CD4-positive, alpha-beta T cell (primary cell): ENCODE data around the gene ARHGAP18. TPM values are rescaled to one million over a fixed set of nuclear protein-coding genes. Genes with fewer than 3 reads are reported as not detected.

Experiments used
- ATAC-seq: fragments of 200-7000 bp; cut with Tn5 transposase; one replicate; pipeline ENCODE4 v1.10.0; 2022; ENCODE audit warnings: mild to moderate bottlenecking; ENCODE audit not compliant: poor library complexity
- CTCF ChIA-PET: fragments of 350-600 bp; sonication (Branson Sonifier 250); formaldehyde crosslinking; loops from one replicate; lab custom pipeline; 2021; ENCODE audit warnings: antibody characterized with exemption, inconsistent platforms; lab: Charles Lee
- POLR2A ChIA-PET: fragments of 350-600 bp; sonication (Branson Sonifier 250); formaldehyde crosslinking; loops from one replicate; lab custom pipeline; 2021; ENCODE audit warnings: antibody characterized with exemption, inconsistent platforms; lab: Charles Lee
- DNase-seq, 14 experiments: peaks; one replicate each; pipeline ENCODE4 v3.0.0-alpha.2; 2013 to 2020; ENCODE audit warnings: mixed read lengths in 2 of 14
- H3K27ac ChIP-seq, 2 donors: one replicate each; pipeline versions ENCODE4 v1.5.1 to v1.7.0; 2013; ENCODE audit warnings: low read length in 2 of 2, low read depth in 1 of 2, mild to moderate bottlenecking in 1 of 2
- H3K27me3 ChIP-seq, 2 experiments: 1 replicate in 1 of 2; 2 replicates in 1 of 2; pipeline versions ENCODE4 v1.6.1 to v1.7.0; 2013; ENCODE audit warnings: low read length in 2 of 2, control low read depth in 1 of 2, mild to moderate bottlenecking in 1 of 2, moderate library complexity in 1 of 2; ENCODE audit not compliant: insufficient read depth in 2 of 2, control insufficient read depth in 1 of 2
- H3K36me3 ChIP-seq: one replicate; pipeline ENCODE4 v1.6.1; 2013; ENCODE audit warnings: low read length, control low read depth; ENCODE audit not compliant: insufficient read depth
- H3K4me1 ChIP-seq: one replicate; pipeline ENCODE4 v1.6.1; 2013; ENCODE audit warnings: low read length, control low read depth; ENCODE audit not compliant: insufficient read depth
- H3K4me3 ChIP-seq: one replicate; pipeline ENCODE4 v1.5.1; 2013; ENCODE audit warnings: mild to moderate bottlenecking, low read length, moderate library complexity
- H3K9me3 ChIP-seq, 2 experiments: 1 replicate in 1 of 2; 2 replicates in 1 of 2; pipeline versions ENCODE4 v1.6.1 to v1.7.0; 2013; ENCODE audit warnings: low read length in 2 of 2, mild to moderate bottlenecking in 2 of 2, control low read depth in 1 of 2, moderate library complexity in 1 of 2; ENCODE audit not compliant: control insufficient read depth in 1 of 2, insufficient read depth in 1 of 2
- H3K27ac Mint-ChIP-seq: one replicate; pipeline ENCODE4 v1.8.0; 2020; ENCODE audit warnings: mixed read lengths
- H3K27me3 Mint-ChIP-seq: one replicate; pipeline ENCODE4 v1.8.0; 2021; ENCODE audit warnings: mixed read lengths
- H3K36me3 Mint-ChIP-seq: one replicate; pipeline ENCODE4 v1.8.0; 2021; ENCODE audit warnings: low read depth, mixed read lengths
- H3K4me1 Mint-ChIP-seq: one replicate; pipeline ENCODE4 v1.8.0; 2021; ENCODE audit warnings: low read depth, mixed read lengths
- H3K4me3 Mint-ChIP-seq: one replicate; pipeline ENCODE4 v1.8.0; 2020; ENCODE audit warnings: mild to moderate bottlenecking, mixed read lengths
- H3K9me3 Mint-ChIP-seq: one replicate; pipeline ENCODE4 v1.8.0; 2020; ENCODE audit warnings: mixed read lengths
- intact Hi-C, 2 experiments: fragments of 100-400 bp; cut with DNase I in 1 of 2; cut with micrococcal nuclease in 1 of 2; formaldehyde crosslinking; loops; one replicate each; pipeline versions ENCODE4 v1.15.1 to v1.9.0; 2023 to 2025; cut with DNase I, micrococcal nuclease
- total RNA-seq, 174 experiments: library from RNA in 2 of 174; stranded (reverse) in 2 of 174; gene quantifications; one replicate each; pipeline ENCODE4 v1.2.3 and lab custom pipeline; 2021 to 2026
- TF ChIP-seq, protein P1 (sequence below): fragments of 200-600 bp; IDR thresholded peaks from one replicate; pipeline ENCODE4 v1.8.0; 2022; ENCODE audit warnings: antibody characterized with exemption, mild to moderate bottlenecking

The ARHGAP18 gene
- total RNA-seq, 2 experiments from 2014 or later, result 0.71 to 1.3 TPM

GRCh38 chr6:129552413-129552812, 157.6 kb downstream of the ARHGAP18 start:
- Histone ChIP-seq H3K27ac (no peak overlapping the region), H3K4me3 (no peak overlapping the region), H3K9me3 (no peaks in the 10 kb centered on the region), H3K27me3 (no peaks in the 10 kb centered on the region), H3K36me3 (no peaks in the 10 kb centered on the region), H3K4me1 (no peaks in the 10 kb centered on the region)
- H3K4me1 Mint-ChIP-seq, result no peaks in the 10 kb centered on the region
- TF ChIP-seq, protein P1, sequence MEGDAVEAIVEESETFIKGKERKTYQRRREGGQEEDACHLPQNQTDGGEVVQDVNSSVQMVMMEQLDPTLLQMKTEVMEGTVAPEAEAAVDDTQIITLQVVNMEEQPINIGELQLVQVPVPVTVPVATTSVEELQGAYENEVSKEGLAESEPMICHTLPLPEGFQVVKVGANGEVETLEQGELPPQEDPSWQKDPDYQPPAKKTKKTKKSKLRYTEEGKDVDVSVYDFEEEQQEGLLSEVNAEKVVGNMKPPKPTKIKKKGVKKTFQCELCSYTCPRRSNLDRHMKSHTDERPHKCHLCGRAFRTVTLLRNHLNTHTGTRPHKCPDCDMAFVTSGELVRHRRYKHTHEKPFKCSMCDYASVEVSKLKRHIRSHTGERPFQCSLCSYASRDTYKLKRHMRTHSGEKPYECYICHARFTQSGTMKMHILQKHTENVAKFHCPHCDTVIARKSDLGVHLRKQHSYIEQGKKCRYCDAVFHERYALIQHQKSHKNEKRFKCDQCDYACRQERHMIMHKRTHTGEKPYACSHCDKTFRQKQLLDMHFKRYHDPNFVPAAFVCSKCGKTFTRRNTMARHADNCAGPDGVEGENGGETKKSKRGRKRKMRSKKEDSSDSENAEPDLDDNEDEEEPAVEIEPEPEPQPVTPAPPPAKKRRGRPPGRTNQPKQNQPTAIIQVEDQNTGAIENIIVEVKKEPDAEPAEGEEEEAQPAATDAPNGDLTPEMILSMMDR, result no peak
- H3K27ac Mint-ChIP-seq, result no peak overlapping the region
- ChIA-PET CTCF (no interaction called here), POLR2A (no interaction called here)
- H3K9me3 Mint-ChIP-seq, result no peaks in the 10 kb centered on the region
- DNase-seq (no peak), ATAC-seq (no peak)
- H3K27me3 Mint-ChIP-seq, result no peaks in the 10 kb centered on the region
- H3K36me3 Mint-ChIP-seq, result no peaks in the 10 kb centered on the region
- intact Hi-C loops, result no loop called here
- H3K4me3 Mint-ChIP-seq, result no peak overlapping the region

DNA sequence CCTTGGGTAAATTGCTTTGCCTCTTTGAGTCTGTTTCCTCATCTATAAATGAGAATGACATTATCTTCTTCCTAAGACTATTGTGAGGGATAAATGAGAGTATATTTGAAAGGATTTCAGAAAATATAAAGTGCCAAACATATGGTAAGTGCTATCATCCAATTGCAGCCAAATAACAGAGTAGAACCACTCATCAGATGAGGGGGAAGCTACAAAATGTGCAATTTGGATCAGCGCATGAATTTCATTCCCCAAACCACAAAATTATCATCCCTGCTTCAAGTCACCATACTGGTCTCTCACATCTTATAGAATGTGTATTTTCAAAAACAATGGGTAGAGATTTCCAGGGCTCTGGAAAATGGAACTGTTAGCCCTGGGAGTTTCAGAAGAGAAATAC, 158.5 kb downstream of the ARHGAP18 start:
- no peaks in the 10 kb centered on the region for H3K9me3 Mint-ChIP-seq
- no peaks in the 10 kb centered on the region for H3K27me3 Mint-ChIP-seq
- ChIA-PET CTCF (no interaction called here), POLR2A (no interaction called here)
- DNase-seq (no peak), ATAC-seq (no peak)
- TF ChIP-seq, protein P1, result no peak
- Histone ChIP-seq H3K27me3 (no peaks in the 10 kb centered on the region), H3K27ac (no peak overlapping the region), H3K9me3 (no peaks in the 10 kb centered on the region), H3K36me3 (no peaks in the 10 kb centered on the region), H3K4me1 (no peaks in the 10 kb centered on the region), H3K4me3 (no peak overlapping the region)
- no peak overlapping the region for H3K27ac Mint-ChIP-seq
- H3K4me3 Mint-ChIP-seq, result no peak overlapping the region
- intact Hi-C loops, result no loop called here
- no peaks in the 10 kb centered on the region for H3K4me1 Mint-ChIP-seq
- H3K36me3 Mint-ChIP-seq, result no peaks in the 10 kb centered on the region

DNA sequence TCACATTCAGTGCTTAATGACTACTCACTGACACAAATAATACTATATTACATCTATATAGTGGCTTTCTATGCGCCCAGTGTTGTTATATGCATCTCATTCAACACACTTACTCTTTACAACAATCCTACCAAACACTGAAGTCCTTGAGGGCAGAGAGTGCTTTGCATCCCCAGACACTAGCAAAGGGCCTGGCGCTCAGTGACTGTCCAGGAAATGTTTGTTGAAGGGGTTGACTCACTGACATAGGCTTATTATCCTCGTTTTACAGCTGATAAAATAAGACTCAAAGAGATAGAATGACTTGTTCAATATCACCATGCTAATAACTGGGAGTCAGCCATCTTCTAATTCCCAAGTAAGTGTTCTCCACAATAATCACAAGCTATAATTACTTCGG, 163.3 kb downstream of the ARHGAP18 start:
- H3K4me3 Mint-ChIP-seq, result no peak overlapping the region
- DNase-seq (no peak), ATAC-seq (no peak)
- intact Hi-C loops, result no loop called here
- CTCF ChIA-PET, result no interaction called here
- Histone ChIP-seq H3K4me3 (no peak overlapping the region), H3K27me3 (no peaks in the 10 kb centered on the region), H3K36me3 (no peaks in the 10 kb centered on the region), H3K27ac (no peak overlapping the region), H3K9me3 (no peaks in the 10 kb centered on the region), H3K4me1 (no peaks in the 10 kb centered on the region)
- POLR2A ChIA-PET, result no interaction called here
- no peaks in the 10 kb centered on the region for H3K9me3 Mint-ChIP-seq
- no peaks in the 10 kb centered on the region for H3K4me1 Mint-ChIP-seq
- H3K36me3 Mint-ChIP-seq, result no peaks in the 10 kb centered on the region
- H3K27ac Mint-ChIP-seq, result no peak overlapping the region
- TF ChIP-seq, protein P1, result no peak
- no peaks in the 10 kb centered on the region for H3K27me3 Mint-ChIP-seq
